HG02938 (cell line): ENCODE data around the gene CMTM3.
"Not testable (repeated sequence)": the region's sequence is repeated elsewhere in the genome, so short reads cannot be mapped to it uniquely, and the experiment has no call there.

Source experiments
- ATAC-seq: cut with Tn5 transposase; IDR thresholded peaks from one replicate; pipeline ENCODE4 v1.9.1; 2021; ENCODE audit warnings: mild to moderate bottlenecking, moderate library complexity; ENCODE audit not compliant: unreplicated experiment

CMTM3 gene, protein sequence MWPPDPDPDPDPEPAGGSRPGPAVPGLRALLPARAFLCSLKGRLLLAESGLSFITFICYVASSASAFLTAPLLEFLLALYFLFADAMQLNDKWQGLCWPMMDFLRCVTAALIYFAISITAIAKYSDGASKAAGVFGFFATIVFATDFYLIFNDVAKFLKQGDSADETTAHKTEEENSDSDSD

DNA sequence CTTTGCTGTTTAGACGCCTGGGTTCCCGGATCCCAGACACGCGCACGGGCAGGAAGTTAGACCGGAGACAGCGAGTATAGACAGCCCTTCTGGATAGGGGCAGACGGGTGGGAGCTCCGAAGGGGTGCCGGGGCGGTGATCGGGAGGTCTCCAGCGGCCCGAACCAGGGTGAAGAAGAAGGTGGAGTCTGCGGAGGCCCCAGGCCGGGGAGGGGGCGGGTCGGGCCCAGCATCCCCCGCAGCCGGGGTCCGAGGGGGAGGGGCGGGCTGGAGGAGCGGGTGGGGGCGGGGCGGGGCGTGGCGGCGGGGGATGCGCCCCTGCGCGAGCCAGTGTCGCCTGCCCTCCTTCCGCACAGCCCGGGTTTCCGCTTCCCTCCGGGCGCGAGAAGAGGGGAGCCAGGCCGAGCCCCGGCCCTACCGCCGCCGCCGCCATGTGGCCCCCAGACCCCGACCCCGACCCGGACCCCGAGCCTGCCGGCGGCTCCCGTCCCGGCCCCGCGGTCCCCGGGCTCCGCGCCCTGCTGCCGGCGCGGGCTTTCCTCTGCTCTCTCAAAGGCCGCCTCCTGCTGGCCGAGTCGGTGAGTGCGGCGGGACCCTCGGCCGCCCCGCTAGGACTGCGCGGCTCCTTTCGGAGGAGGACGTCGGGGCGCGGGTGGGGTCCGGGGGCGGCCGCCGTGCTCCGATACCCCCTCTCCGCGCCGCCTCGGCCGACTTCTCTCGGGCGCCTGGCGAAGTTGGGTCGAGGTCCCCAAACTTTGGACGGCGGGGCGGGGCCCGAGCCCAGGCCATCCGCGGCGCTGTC lies at the start of gene CMTM3:
Gene CMTM3, plus strand, starts transcription at position 329 of the 801 bp plus-strand sequence. Its CDS starts 102 bp downstream, at position 431.
- peak; percentile 49 for ATAC-seq

GRCh38 chr16:66560107-66560506 lies 44.4 kb upstream of the CMTM3 start:
- ATAC-seq, result no peak

DNA sequence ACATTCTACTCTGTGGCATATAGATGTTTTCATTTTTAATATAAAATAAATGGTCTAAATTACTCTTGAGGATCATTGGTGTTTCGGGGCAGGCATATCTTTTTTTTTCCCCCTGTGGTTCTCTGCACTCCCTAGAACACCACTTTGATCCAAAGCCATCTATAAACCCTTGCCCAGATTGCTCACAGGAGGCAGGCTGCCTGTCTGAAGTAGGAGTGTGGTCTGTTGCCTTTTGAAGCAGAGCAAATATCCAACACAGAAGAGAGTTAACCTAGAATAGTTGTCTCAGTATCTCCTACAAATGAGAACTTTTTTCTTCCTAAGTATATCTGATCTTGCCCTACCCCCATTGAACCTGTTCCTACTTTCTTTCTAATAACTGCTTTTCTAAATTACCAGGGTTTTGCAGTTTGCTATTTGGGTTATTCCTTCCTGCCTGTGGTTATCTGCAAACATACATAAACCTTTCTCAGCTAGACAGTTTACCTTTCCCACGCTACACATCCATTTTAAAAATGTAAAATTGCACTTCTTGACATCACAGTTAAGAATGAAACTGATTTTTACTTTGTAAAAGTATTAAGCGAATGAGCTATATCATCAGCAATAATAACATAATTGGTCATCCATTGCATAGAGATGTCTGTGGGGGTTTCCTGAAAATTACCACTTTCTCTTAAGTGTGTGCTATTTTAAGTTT lies 43.0 kb upstream of the CMTM3 start:
- ATAC-seq, result no peak

- ATAC-seq, result no peak
Observed at GRCh38 chr16:66562409-66562808, 42.1 kb upstream of the CMTM3 start.

GRCh38 chr16:66562986-66563385 lies 41.5 kb upstream of the CMTM3 start:
- ATAC-seq, result no peak

DNA sequence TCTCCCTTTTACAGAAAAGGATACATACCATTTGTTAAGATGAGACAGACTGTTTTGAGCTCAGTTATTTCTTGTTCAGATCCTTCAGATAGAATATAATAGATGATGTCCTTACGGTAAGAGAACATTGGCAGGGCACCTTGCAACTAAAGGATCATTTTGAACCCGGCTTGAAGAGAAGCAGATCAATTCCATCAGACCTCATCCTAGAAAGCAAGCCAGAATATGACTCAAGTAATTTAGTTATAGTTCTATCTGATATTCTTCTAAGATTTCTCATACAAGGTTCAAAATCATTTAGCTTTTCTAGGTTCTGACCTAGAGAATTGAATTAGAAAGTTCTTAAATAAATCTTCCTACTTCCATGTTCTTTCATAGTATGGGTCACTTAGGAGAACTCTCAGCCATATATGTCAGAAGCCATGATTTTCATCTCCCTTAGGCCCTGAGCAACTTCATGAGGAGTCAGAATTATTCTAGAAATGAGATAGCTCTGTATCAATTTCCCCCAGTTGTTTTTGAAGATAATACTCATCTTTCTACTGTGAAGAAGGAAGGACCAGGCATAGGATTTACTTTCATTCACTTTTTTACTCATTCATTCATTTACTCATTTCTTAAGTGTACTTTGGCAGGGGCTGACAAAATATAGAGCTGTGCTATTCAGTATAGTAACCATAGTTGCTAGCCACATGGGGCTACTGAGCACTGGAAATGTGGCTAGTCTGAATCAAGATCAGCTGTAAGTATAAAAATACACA lies 40.8 kb upstream of the CMTM3 start:
- ATAC-seq, result no peak

DNA sequence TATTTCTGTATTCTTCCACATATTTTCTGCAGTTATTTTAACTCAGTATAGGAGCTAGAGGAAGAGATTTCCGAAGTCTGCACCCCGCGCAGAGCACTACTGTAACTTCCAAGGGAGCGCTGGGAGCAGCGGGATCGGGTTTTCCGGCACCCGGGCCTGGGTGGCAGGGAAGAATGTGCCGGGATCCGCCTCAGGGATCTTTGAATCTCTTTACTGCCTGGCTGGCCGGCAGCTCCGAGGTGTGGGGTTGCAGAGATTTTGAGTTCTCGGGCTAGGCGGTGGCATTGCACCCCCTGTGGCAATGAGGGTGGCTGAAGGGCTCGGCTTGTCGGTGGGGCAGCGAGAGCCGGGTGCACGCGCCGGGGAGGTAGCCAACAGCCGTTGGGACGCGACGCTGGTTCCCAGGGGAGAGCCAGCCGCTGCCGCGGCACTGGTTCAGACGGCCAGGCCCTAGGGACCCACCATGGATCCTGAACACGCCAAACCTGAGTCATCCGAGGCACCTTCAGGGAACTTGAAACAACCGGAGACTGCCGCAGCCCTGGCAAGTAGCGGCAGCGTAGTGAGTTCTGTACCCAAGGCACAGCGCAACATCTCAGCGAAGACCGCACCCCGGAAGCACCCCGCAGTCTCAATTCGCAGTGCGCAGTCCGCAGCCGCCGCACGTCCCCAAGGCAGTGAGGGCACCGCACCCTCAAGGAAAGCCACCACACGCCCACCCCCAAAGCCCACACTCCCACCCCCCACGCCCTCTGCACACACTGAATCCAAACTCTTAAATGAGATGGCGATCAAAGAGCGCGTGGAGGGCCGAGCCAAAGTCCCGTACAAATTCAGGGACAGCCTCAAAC lies 38.2 kb upstream of the CMTM3 start, which contains the start of gene CMTM1:
Gene CMTM1, plus strand, starts transcription at position 389 of the 851 bp plus-strand sequence. Its CDS starts 75 bp downstream, at position 464.
- ATAC-seq, result no peak

DNA sequence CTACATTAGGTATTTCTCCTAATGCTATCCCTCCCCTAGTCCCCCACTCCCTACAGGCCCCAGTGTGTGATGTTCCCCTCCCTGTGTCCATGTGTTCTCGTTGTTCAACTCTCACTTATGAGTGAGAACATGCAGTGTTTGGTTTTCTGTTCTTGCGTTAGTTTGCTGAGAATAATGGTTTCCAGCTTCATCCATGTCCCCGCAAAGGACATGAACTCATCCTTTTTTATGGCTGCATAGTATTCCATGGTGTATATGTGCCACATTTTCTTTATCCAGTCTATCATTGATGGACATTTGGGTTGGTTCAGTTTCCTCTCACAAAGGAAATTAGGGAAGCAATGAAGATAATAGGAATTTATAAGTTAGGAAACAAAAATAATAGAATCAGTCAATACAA lies 37.2 kb upstream of the CMTM3 start:
- ATAC-seq, result not testable (repeated sequence)

- no peak for ATAC-seq
Observed at GRCh38 chr16:66568355-66568754, 36.1 kb upstream of the CMTM3 start.

DNA sequence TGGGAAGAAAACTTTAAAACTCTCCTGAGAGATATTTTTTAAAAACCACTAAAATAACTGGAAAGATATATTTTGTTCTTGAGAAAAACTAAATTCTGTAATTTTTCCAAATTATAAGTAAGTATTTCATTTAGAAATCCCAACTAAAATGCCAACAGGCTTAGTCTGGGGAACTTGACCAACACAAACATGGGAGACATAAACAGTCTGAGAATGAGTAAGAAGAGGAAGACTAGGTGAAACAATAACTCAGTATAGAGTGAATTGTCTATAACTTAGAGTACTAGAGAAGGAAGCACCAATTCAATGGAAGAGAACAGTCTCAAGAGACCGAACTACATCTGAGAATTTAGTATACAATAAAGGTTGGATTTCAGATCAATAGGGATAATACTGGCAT lies 35.4 kb upstream of the CMTM3 start:
- ATAC-seq, result no peak

DNA sequence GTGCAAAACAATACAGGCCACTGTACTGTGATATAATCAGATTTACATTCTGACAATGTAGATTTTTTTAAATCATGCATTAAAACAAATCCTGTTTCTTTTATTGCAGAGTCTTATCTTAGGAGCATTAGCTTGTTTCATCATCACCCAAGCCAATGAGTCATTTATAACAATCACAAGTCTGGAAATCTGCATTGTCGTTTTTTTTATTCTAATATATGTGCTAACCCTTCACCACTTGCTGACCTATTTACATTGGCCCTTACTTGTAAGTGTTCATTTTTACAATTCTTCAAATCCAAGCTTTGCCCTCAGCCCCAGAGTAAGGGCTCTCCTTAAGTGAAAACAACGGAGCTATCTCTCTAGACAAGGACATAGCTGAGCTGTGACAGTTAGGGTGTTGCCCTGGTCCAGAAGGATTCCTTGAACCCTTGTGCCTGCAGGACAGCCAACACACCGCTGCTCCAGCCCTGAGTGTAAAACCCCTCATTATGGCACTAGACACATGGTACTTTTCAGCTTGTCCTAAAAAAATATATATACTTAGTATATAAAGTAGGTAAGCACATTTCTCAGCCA lies 34.6 kb upstream of the CMTM3 start:
- ATAC-seq, result no peak

GRCh38 chr16:66572356-66572755 lies 32.1 kb upstream of the CMTM3 start:
- ATAC-seq, result no peak

GRCh38 chr16:66574081-66574480 lies 30.4 kb upstream of the CMTM3 start:
- no peak for ATAC-seq

DNA sequence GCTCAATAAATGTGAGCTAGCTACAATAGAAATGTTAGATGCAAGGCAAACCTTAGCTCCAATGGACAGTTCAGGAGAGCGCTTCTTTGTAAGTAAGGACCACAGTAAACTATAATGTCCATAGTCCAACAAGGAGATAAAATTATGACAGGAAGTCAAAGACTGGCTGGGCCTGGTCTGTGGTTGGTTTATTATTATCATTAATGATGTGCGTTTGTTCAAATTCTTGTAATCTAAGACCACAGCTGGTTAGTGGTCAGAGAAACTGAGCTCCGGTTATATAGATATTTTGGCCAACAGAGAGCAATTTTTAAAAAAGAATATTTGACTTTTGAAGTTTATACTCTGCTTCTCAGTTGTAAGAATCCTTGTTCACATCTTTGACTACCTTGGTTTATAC lies 30.0 kb upstream of the CMTM3 start:
- no peak for ATAC-seq

- no peak for ATAC-seq
Observed at GRCh38 chr16:66575060-66575459, 29.4 kb upstream of the CMTM3 start.

DNA sequence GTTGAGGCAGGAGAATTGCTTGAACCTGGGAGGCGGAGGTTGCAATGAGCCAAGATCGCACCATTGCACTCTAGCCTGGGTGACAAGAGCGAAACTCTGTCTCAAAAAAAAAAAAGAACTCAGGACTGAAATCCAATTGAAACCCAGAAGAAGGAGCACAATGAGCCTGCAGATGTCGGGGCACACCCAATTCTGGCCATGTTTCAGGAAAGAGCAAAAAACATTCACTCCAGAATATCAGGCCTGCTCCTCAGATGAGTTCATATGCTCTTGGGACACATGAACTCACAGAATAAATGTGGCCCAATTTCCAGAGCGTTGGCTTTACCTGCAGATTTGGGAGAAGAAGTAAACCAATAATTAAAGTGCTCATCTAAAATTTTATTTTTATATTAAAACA lies 28.2 kb upstream of the CMTM3 start:
- no peak for ATAC-seq

DNA sequence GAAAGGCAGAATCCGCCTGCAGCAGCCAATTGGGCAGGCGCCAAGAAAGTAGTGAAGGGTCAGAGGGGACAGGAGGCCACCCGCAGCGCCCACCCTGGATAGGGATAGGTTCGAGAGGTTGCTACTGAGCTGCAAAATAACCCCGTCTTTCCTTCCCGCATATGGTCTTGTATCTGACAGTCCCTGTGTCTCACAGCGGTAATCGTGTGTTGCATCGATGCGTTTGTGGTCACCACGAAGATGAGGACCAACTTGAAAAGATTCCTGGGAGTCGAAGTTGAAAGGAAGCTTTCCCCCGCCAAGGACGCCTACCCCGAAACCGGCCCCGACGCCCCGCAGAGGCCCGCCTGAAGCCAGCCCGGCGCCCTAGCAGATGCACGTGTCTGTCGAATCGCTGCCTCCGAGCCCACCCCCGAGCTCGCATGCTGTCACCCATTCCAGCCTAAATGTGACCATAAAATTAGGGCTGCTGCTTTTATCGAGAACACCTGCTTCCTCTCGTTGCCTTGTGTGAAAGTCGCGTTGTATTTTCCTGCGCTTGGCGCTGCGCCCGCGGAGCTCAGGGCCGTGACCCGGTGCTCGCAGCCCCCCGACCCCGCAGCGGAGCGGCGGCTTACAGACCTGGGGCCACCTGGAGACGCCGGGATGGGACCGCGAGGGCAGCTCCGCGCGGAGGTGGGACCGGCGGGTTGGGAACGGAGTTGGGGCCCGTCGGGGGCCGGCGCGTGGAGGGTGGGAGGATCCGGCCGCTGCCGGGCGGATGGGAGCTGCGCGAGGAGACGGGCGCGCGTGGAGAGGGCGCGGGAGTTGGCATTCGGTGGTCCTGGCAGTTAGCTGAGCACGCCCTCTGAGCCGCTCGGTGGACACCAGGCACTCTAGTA lies 25.6 kb upstream of the CMTM3 start, which contains the start of gene CMTM2:
Gene CMTM2, plus strand, starts transcription at position 813 of the 881 bp plus-strand sequence. CDS start 145 bp downstream, outside the sequence.
- no peak for ATAC-seq

DNA sequence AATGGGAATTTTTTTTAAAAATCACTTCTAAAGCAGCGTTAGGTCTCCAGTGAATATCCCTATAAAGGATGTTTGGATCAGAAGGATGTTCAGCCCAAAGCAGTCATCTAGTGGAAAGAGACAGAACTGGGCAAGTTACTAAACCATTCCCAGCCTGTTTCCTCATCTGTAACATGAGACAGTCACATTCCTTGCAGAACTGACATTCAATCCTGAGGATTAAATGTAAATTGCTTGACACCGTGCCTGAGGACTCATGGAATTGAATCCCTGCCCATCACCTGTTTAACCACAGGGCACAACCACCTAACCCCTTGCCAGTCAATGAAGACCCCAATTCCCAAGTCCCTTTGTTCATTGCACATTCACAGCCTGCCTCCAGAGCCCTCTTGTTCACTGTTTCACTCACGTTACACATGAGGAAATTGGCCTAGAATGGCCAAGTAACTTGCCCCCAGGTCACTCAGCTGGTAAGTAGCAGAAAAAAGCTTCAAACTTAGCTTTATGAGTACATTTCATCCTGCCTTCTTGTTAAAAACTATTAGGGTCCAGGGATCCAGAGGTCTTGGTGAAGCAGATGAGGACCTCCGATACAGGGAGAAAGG lies 23.8 kb upstream of the CMTM3 start:
- no peak for ATAC-seq
